Measurements from ENCODE around the gene PRKAR2A. TPM values are rescaled to one million over a fixed set of nuclear protein-coding genes. Genes with fewer than 3 reads are reported as not detected.
"Not testable (repeated sequence)": the region's sequence is repeated elsewhere in the genome, so short reads cannot be mapped to it uniquely, and the experiment has no call there.

PRKAR2A gene
- total RNA-seq, 4 donors from 2014 or later = 26.9 to 77.1 (median 46.2) TPM

- H3K27ac ChIP-seq = no peak overlapping the region
- no peaks in the 10 kb centered on the region for H3K4me1 ChIP-seq
- 81 to 89% methylated on average over 1 of the region's 1 CpG for WGBS, 2 donors
- no peak overlapping the region for H3K4me3 ChIP-seq (replicated peaks in 1 of 3)
- intact Hi-C loops (cut with DNase I) = no loop called here
- no peak for DNase-seq
- no peak for TF ChIP-seq POLR2A (IDR thresholded peaks at IDR 0.05)
- TF ChIP-seq CTCF (IDR thresholded peaks at IDR 0.05) = no peak
- no peaks in the 10 kb centered on the region for H3K27me3 ChIP-seq
- H3K36me3 ChIP-seq = peaks cover 0 to 3% of the 10 kb centered on the region in 2 donors
- no peaks in the 10 kb centered on the region for H3K9me3 ChIP-seq
Measured at GRCh38 chr3:48788544-48789162, 59.0 kb downstream of the PRKAR2A start.

GRCh38 chr3:48784426-48785120 is 63.1 kb downstream of the PRKAR2A start:
- H3K9me3 ChIP-seq = no peaks in the 10 kb centered on the region
- peaks cover 4 to 14% of the 10 kb centered on the region in 2 donors for H3K36me3 ChIP-seq
- intact Hi-C loops (cut with DNase I) = no loop called here
- H3K4me1 ChIP-seq = no peaks in the 10 kb centered on the region
- H3K27me3 ChIP-seq = no peaks in the 10 kb centered on the region
- H3K4me3 ChIP-seq (replicated peaks in 1 of 3) = no peak overlapping the region
- WGBS, 2 donors = 93 to 94% methylated on average over 4 of the region's 4 CpGs
- no peak overlapping the region for H3K27ac ChIP-seq
- DNase-seq = no peak
- TF ChIP-seq POLR2A (IDR thresholded peaks at IDR 0.05) (no peak), CTCF (IDR thresholded peaks at IDR 0.05) (no peak)

- H3K27ac ChIP-seq = no peak overlapping the region
- 95% methylated on average over 6 of the region's 6 CpGs for WGBS, 2 donors
Measured at GRCh38 chr3:48783304-48783703, 64.4 kb downstream of the PRKAR2A start.

GRCh38 chr3:48782046-48782445 is 65.6 kb downstream of the PRKAR2A start:
- TF ChIP-seq CTCF (IDR thresholded peaks at IDR 0.05) = no peak
- TF ChIP-seq POLR2A (IDR thresholded peaks at IDR 0.05) = no peak
- Histone ChIP-seq H3K9me3 (no peaks in the 10 kb centered on the region), H3K4me1 (no peaks in the 10 kb centered on the region), H3K4me3 (replicated peaks in 1 of 3) (no peak overlapping the region), H3K36me3 (peaks cover 4 to 14% of the 10 kb centered on the region in 2 donors), H3K27me3 (no peaks in the 10 kb centered on the region), H3K27ac (no peak overlapping the region)
- intact Hi-C loops (cut with DNase I) = no loop called here
- DNase-seq = no peak

More at GRCh38 chr3:48783304-48783703, 64.4 kb downstream of the PRKAR2A start:
- Histone ChIP-seq H3K4me3 (replicated peaks in 1 of 3) (no peak overlapping the region), H3K9me3 (no peaks in the 10 kb centered on the region), H3K27me3 (no peaks in the 10 kb centered on the region), H3K4me1 (no peaks in the 10 kb centered on the region), H3K36me3 (peaks cover 4 to 14% of the 10 kb centered on the region in 2 donors)
- no peak for DNase-seq
- intact Hi-C loops (cut with DNase I) = no loop called here
- TF ChIP-seq POLR2A (IDR thresholded peaks at IDR 0.05) = no peak
- TF ChIP-seq CTCF (IDR thresholded peaks at IDR 0.05) = no peak

GRCh38 chr3:48778565-48778964 is 69.1 kb downstream of the PRKAR2A start:
- H3K9me3 ChIP-seq; DNase-seq; H3K27me3 ChIP-seq; H3K4me3 ChIP-seq (replicated peaks in 1 of 3); H3K4me1 ChIP-seq; intact Hi-C loops (cut with DNase I); H3K27ac ChIP-seq: not testable (repeated sequence)
- H3K36me3 ChIP-seq = peaks cover 4 to 14% of the 10 kb centered on the region in 2 donors
- WGBS, 2 donors = 94 to 97% methylated on average over 8 of the region's 8 CpGs
